HG03469 (cell line): ENCODE data around the gene CADM1.
A peak's percentile ranks its signal among the peaks of the same experiment; 100 is the strongest.

Source experiments
- ATAC-seq: cut with Tn5 transposase; IDR thresholded peaks from one replicate; pipeline ENCODE4 v1.9.1; 2021; ENCODE audit warnings: mild to moderate bottlenecking, moderate library complexity, moderate number of reproducible peaks; ENCODE audit not compliant: unreplicated experiment

The CADM1 gene

GRCh38 chr11:115324581-115325432 is 179.4 kb downstream of the CADM1 start:
- ATAC-seq: peak; percentile 60

- no peak for ATAC-seq
Measured at GRCh38 chr11:115322553-115323203, 181.5 kb downstream of the CADM1 start.

GRCh38 chr11:115321605-115322289 is 182.5 kb downstream of the CADM1 start:
- ATAC-seq: no peak

- no peak for ATAC-seq
Measured at GRCh38 chr11:115317277-115318185, 186.7 kb downstream of the CADM1 start.

- no peak for ATAC-seq
Measured at GRCh38 chr11:115316696-115317095, 187.5 kb downstream of the CADM1 start.

GRCh38 chr11:115314330-115314920 is 189.8 kb downstream of the CADM1 start:
- no peak for ATAC-seq

- ATAC-seq: no peak
Measured at GRCh38 chr11:115313224-115313838, 190.9 kb downstream of the CADM1 start.

- no peak for ATAC-seq
Measured at GRCh38 chr11:115311949-115312348, 192.3 kb downstream of the CADM1 start.

- ATAC-seq: no peak
Measured at GRCh38 chr11:115306689-115307088, 197.5 kb downstream of the CADM1 start.

GRCh38 chr11:115304774-115305472 is 199.3 kb downstream of the CADM1 start:
- no peak for ATAC-seq

- ATAC-seq: no peak
Measured at GRCh38 chr11:115303929-115304531, 200.2 kb downstream of the CADM1 start.

GRCh38 chr11:115302946-115303703 is 201.1 kb downstream of the CADM1 start:
- ATAC-seq: no peak

GRCh38 chr11:115300660-115301428 is 203.4 kb downstream of the CADM1 start:
- ATAC-seq: no peak

- no peak for ATAC-seq
Measured at GRCh38 chr11:115298300-115299012, 205.8 kb downstream of the CADM1 start.

GRCh38 chr11:115297330-115297729 is 206.9 kb downstream of the CADM1 start:
- no peak for ATAC-seq

- ATAC-seq: no peak
Measured at GRCh38 chr11:115291325-115291724, 212.9 kb downstream of the CADM1 start.

- ATAC-seq: no peak
Measured at GRCh38 chr11:115290893-115291292, 213.3 kb downstream of the CADM1 start.
